Colonic mucosa (tissue), 4 donors: ENCODE data around the gene HIVEP2. TPM values are rescaled to one million over a fixed set of nuclear protein-coding genes. Genes with fewer than 3 reads are reported as not detected.

Source experiments
- DNase-seq: peaks from one replicate; pipeline ENCODE4 v3.0.0-alpha.2; 2020
- H3K27ac ChIP-seq: fragments of 200-600 bp; one replicate; pipeline ENCODE4 v1.8.0; 2021
- H3K27me3 ChIP-seq: fragments of 200-600 bp; one replicate; pipeline ENCODE4 v1.8.0; 2021
- H3K36me3 ChIP-seq: fragments of 200-600 bp; one replicate; pipeline ENCODE4 v1.8.0; 2021
- H3K4me1 ChIP-seq: fragments of 200-600 bp; one replicate; pipeline ENCODE4 v1.8.0; 2021; ENCODE audit warnings: mild to moderate bottlenecking
- H3K4me3 ChIP-seq: fragments of 200-600 bp; one replicate; pipeline ENCODE4 v1.8.0; 2021
- H3K9ac ChIP-seq, 2 donors: one replicate each; pipeline ENCODE4 v1.7.0; 2013; ENCODE audit warnings: control low read depth in 2 of 2, low read depth in 2 of 2, low read length in 2 of 2
- H3K9me3 ChIP-seq: fragments of 200-600 bp; one replicate; pipeline ENCODE4 v1.8.0; 2021
- intact Hi-C: fragments of 100-400 bp; cut with DNase I; formaldehyde crosslinking; loops from one replicate; pipeline ENCODE4 v1.14.1; 2022
- total RNA-seq, 2 donors: library from RNA; stranded (reverse); fragmentation: NEBNext Ultra II Directional in 1 of 2; extraction: Animal tissue kit (Norgen Biotek cat#: 25700) in 1 of 2; gene quantifications; one replicate each; pipeline ENCODE4 v1.2.1, GENCODE V29; 2021
- TF ChIP-seq, protein P1 (sequence below): fragments of 200-600 bp; IDR thresholded peaks from one replicate; pipeline ENCODE4 v1.8.0; 2022; ENCODE audit warnings: antibody characterized with exemption, mild to moderate bottlenecking
- donor health status: healthy.
- donor health status: DM: no; HTN: no; CAD: no.
- donor health status: DM: no; HTN: no; CAD: no.

Gene HIVEP2
- total RNA-seq, 2 donors from 2014 or later, result 5.3 to 15.2 TPM

- Histone ChIP-seq H3K4me1 (peaks cover 11% of the 10 kb centered on the region), H3K9ac (peak overlapping the region; percentile 59 to 76), H3K27me3 (no peaks in the 10 kb centered on the region), H3K9me3 (no peaks in the 10 kb centered on the region), H3K27ac (peak overlapping the region; percentile 70), H3K36me3 (no peaks in the 10 kb centered on the region), H3K4me3 (no peak overlapping the region)
- TF ChIP-seq, protein P1, sequence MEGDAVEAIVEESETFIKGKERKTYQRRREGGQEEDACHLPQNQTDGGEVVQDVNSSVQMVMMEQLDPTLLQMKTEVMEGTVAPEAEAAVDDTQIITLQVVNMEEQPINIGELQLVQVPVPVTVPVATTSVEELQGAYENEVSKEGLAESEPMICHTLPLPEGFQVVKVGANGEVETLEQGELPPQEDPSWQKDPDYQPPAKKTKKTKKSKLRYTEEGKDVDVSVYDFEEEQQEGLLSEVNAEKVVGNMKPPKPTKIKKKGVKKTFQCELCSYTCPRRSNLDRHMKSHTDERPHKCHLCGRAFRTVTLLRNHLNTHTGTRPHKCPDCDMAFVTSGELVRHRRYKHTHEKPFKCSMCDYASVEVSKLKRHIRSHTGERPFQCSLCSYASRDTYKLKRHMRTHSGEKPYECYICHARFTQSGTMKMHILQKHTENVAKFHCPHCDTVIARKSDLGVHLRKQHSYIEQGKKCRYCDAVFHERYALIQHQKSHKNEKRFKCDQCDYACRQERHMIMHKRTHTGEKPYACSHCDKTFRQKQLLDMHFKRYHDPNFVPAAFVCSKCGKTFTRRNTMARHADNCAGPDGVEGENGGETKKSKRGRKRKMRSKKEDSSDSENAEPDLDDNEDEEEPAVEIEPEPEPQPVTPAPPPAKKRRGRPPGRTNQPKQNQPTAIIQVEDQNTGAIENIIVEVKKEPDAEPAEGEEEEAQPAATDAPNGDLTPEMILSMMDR, result no peak
- intact Hi-C loops, result no loop called here
- peak; percentile 91 for DNase-seq
These were observed 99.1 kb downstream of the HIVEP2 start for GRCh38 chr6:142845624-142846458.

DNA sequence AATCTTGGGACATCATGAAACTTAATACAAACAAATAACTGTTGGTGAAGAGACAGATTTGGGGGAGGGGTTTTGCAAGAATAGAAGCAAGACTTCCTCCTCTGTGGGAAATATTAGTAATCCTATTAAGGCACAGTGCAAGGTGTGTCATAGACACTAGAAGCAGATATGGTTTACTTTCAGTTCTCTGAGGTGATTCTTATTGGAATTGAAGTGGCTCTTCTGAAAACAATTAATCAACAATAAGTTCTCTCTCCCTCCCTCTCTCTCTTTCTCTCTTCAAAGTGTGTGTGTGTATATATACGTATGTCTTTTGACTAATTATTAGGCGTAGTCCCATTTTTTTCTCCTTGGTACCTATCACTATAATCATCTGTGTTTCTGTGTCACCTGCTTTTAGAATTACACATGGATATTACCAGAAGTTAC lies 99.8 kb downstream of the HIVEP2 start:
- peak overlapping the region in 1 of 2 donors; percentile 76 for H3K9ac ChIP-seq
- peak overlapping the region; percentile 70 for H3K27ac ChIP-seq
- TF ChIP-seq, protein P1, result no peak
- intact Hi-C loops, result no loop called here
- H3K27me3 ChIP-seq, result no peaks in the 10 kb centered on the region
- no peaks in the 10 kb centered on the region for H3K36me3 ChIP-seq
- DNase-seq, result no peak
- H3K4me3 ChIP-seq, result no peak overlapping the region
- no peaks in the 10 kb centered on the region for H3K9me3 ChIP-seq
- H3K4me1 ChIP-seq, result peaks cover 11% of the 10 kb centered on the region

DNA sequence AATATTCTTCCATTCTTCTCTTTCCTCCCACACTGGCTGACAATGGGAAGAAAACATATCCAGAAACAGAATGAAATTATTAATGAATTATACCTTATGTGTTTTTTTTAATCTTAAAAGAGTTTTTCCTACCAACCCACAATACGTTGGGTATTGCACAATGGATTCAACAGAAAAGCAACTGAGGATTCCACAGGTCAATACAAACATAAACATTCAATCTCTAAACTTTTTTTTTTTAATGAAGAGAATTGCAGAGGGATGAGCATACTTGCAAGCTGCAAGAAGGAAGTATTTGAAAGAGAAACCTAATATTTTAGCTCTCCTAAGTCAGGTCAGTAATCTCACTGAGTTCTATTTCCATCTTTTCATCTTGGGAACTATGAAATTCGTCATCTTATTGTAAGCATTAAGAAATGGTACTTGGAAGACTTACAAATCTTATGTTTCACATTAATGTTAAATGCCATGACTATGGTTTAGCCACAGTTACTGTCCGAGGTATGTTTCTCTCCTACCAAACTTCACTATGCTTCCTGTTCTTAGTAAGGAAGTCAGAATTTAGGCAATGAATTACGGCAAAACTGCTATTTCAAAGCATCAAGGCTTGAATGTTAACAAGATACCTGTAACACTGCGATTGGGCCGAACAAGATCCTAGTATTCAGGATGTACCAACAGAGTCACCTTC lies 100.8 kb downstream of the HIVEP2 start:
- H3K9ac ChIP-seq, result peak overlapping the region in 1 of 2 donors; percentile 76
- H3K27ac ChIP-seq, result peak overlapping the region; percentile 70
- H3K9me3 ChIP-seq, result no peaks in the 10 kb centered on the region
- DNase-seq, result no peak
- TF ChIP-seq, protein P1, result no peak
- no peak overlapping the region for H3K4me3 ChIP-seq
- intact Hi-C loops, result no loop called here
- peaks cover 8% of the 10 kb centered on the region for H3K4me1 ChIP-seq
- H3K27me3 ChIP-seq, result no peaks in the 10 kb centered on the region
- no peaks in the 10 kb centered on the region for H3K36me3 ChIP-seq

GRCh38 chr6:142843361-142843760 lies 101.6 kb downstream of the HIVEP2 start:
- H3K27me3 ChIP-seq, result no peaks in the 10 kb centered on the region
- DNase-seq, result no peak
- H3K4me1 ChIP-seq, result peaks cover 3% of the 10 kb centered on the region
- intact Hi-C loops, result no loop called here
- H3K9ac ChIP-seq, result peak overlapping the region in 1 of 2 donors; percentile 38
- H3K4me3 ChIP-seq, result no peak overlapping the region
- H3K27ac ChIP-seq, result peak overlapping the region; percentile 27
- TF ChIP-seq, protein P1, result no peak
- H3K9me3 ChIP-seq, result no peaks in the 10 kb centered on the region
- H3K36me3 ChIP-seq, result no peaks in the 10 kb centered on the region

GRCh38 chr6:142842418-142843261 lies 102.3 kb downstream of the HIVEP2 start:
- Histone ChIP-seq H3K9me3 (no peaks in the 10 kb centered on the region), H3K4me3 (no peak overlapping the region), H3K9ac (peak overlapping the region; percentile 16 to 23), H3K27ac (peak overlapping the region; percentile 27), H3K4me1 (peaks cover 3% of the 10 kb centered on the region), H3K27me3 (no peaks in the 10 kb centered on the region), H3K36me3 (no peaks in the 10 kb centered on the region)
- DNase-seq, result no peak
- TF ChIP-seq, protein P1, result no peak
- intact Hi-C loops, result no loop called here
